Activated CD4-positive, alpha-beta T cell treated with anti-CD3 and anti-CD28 coated beads, Interleukin-2, amount 50 U/mL, for 48 hours (primary cell): Measurements from ENCODE around the gene NGDN.

Experiments used
- DNase-seq, 2 experiments: peaks; one replicate each; pipeline ENCODE4 v3.0.0-alpha.2; 2020

NGDN gene

DNA sequence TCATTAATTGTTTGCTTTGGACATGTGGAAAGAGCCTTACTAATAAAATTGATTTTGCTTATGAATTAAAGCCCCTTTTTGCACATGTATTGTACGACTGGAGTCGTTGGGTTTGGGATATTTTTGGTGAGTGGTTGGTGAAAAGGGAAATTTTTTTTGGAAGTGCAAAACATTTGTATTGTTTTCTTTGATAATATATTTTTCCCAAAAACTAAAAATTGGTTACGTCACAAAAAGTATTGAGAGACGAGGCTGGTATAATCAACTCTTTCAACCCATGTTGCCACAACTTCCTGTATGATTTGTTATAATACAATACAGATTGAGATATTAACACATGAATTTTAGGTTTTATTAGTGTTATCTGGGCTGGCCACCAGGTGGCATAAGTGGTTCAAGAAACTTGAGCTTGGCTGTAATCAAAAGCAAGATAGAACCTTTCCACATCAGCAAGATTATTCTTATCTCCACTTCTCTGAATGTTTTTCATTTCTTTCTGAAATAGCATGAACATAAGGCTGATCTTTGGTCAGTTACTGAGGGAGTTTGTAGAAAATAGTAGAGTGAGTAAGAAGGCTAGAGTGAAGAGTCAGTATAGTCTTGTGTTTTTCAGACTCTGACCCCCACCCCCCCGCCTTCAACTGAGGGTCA is 8.7 kb downstream of the NGDN start:
- peak; percentile 53 to 67 for DNase-seq

DNA sequence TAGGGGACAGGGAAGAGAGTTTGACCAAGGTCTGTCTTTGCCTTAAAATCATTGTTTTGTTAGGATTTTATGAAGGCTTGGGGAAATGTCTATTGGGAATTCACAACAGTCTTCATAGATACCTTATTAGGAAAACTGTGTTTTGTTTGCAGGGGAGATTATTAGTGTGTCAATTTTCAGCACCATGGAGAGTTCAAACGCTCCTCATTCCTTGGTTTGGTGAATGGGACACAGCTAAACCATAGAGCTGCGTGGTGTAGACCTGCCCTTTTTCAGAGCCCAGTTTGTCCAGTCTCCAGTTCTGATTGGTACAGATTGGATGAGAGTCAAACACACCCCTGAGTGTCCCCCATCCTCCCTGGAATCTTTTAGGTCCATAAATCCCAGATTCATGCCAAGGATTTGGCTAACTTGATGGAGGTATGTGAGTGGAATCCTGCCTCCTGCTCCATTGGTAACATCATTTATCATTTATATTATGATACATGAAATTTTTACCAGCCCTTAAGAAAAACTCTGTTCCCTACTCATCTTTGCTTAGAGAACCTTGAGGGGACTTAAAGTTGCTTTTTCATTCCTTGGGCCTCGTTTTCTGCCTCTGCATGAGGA is 12.0 kb downstream of the NGDN start:
- DNase-seq = no peak

- DNase-seq = no peak
These were observed 12.7 kb downstream of the NGDN start for GRCh38 chr14:23481979-23482822.

DNA sequence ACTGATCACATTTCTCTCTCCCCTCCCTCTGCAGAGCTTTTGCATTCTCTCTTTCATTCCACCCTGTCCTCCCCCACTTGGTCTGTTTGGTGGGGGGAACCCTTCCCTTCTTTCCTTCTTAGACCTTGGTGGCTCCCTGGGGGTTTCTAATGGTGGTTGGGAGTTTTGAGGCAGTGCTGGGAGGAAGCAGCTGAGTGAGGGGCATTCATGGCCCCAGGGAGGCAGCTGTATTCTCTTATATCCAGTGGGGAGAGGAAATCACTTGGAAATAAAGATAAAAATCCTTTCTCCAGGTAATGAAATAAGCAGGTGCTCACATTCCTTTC is 13.3 kb downstream of the NGDN start:
- no peak for DNase-seq

GRCh38 chr14:23483236-23483854 is 13.8 kb downstream of the NGDN start:
- DNase-seq = peak in 1 of 2 experiments; percentile 8

DNA sequence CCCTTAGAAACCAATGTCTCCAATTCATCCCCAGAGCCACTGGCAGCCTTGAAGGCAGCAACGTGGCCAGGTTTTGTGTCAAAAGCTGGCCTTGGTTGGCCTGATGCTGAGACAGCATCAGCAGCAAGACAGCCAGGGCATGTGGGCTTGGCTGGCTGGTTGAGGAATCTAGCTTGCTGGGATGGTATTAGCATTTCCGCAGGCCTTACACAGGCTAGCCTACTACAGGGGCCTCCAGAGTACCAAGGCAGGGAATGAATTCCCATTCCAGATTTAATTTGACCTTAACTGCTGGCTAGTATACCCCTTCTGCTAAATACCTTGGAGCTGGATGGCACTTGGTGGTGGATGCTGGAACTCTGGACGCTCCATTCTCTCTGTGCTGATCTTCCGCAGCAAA is 15.8 kb downstream of the NGDN start:
- DNase-seq = no peak

GRCh38 chr14:23486036-23486435 is 16.5 kb downstream of the NGDN start:
- no peak for DNase-seq

DNA sequence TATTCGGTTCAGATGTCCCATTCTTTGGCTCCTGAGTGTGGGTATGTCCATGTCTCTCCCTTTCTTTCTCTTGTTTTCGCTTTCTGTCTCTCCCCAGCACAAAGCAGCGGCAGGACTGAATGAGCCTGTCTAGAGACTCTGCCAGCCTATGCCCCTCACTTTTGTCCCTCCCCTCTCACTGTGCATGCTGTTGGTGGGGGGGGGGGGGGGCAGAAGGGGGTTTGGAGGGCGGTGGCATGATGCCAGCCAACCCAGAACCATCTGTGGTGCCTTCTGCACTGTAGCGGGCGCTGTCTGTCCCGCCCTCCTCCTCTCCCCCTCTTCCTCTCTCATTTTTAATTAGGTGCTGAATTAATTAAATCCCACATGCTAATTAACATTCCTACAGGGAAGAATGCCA is 17.7 kb downstream of the NGDN start:
- no peak for DNase-seq

- no peak for DNase-seq
These were observed 23.2 kb downstream of the NGDN start for GRCh38 chr14:23492618-23493272.

DNA sequence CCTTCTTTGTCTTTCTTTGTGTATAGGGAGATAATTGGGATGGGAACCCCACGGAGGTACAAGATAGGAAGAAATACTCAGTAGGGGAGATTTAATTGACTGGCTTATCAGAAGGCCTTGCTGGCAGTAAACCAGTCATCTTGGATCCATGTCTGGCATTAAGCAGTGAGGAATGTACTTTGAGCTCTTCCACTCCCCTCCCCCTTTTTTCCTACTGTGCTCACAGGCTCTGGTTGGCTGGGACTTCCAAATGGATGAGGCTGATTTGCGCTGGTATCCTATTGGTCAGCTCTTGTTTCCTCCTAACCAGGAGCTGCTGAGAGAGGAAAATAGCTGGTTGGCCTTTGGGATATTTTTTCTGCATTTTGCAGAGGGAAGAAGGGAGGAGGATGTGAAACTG is 24.7 kb downstream of the NGDN start:
- no peak for DNase-seq

DNA sequence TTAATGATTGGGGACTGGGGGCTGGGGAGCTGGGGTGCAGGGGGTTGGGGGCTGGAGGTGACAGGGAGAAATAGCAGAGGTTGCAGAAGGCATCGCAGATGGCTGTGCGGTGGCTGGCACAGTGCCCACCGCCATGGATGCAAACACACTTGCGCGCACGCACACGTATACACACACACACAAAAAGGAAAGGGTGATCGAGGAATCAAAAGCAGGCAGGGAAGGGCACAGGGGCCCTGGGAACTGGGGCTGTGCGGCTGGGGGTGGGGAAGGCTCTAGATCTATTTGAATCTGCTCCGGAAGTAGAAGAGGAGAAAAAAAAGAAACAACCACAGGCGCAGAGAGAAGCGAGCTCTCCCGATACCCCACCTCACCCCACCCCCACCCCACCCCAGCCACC is 42.7 kb downstream of the NGDN start:
- peak in 1 of 2 experiments; percentile 3 for DNase-seq

DNA sequence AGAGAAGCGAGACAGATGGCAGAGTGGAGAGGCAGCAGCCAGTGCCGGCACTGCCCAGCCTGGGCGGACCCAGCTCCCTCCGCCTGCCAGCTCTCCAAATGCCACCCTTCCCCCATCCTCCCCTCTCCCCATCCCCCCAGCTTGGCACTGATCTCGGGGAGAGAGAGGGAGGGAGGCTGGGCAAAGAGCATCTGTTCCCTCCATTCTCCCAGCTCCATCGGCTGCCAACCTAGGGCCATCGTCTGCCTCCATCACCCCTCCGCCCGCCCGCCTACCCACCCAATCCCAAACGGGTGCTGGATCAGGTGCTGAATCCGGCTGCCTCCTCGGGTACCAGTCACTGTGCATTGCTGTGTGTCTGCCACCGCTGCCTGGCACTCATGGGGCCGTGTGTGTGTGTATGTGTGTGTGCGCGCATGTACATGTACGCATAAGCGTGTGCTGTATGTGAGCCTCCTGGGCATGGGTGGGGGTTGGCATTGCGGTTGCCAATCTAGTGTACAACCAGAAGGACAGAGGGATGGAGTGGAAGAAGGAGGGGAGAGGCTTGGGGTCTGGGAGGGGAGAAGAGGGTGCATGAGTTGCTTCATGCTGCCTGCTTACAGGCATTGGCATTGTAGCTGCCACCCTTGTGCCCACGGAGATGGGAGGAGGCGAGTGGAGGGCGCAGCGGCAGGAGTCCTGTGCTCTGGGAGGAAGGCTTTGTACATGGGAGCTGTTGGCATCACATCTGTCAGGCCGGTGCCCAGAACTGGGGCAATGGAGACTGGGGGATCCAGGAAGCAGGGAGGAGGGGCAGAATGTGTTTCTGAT is 43.7 kb downstream of the NGDN start:
- no peak for DNase-seq

DNA sequence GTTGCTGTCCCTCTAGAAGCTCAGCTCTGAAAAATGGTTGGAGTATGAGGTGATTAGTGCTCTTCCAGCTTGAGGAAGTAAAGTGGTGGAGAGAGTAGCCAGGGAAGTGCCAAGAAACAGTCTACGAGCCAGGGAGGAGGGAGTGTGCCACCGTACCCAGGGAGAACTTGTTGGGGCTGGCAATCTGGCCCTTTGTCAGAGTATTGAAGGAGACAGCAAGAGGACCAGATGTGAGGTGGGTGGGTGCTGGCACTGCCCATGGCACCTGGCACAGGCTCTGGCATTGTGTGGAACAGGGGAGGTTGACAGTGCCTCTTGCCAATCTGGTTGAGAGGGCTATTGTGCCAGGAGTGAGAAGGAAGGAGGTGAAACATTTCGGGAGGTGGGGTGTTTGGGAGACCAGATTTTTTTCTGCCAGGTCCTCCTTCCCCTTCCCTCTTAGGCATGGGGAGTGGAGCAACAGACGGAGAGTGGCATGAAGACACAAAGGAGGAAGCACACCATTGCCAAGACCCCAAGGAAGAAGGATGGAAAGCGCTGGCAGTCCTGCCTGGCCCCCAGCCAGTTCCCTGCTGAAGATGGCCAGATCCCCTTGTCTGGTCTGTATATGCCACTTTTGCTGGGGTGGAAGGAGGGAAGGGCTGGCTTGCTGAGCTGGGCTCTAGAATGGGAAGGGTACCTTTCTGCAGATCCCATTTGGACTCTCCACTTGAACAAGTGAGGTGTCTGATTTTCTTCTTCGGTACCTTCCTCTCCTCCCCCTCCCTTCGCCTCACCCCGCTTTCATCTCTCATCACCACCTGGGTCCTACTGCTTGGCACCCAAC is 44.5 kb downstream of the NGDN start:
- no peak for DNase-seq

DNA sequence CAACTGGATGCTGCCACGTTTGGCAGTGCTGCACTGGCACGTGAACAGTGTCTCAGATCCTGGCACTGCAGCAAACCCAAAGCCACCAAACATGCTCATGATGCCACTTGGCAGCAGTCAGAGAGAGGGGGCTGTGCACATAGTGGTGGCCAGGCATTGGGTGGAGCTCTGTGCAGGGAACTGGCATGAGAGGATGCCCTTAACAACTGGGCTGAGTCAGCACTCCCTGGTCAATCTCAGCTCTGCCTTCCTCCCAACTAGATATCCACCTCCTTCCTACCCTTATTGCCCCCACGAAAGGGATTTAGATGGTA is 45.1 kb downstream of the NGDN start:
- DNase-seq = no peak

DNA sequence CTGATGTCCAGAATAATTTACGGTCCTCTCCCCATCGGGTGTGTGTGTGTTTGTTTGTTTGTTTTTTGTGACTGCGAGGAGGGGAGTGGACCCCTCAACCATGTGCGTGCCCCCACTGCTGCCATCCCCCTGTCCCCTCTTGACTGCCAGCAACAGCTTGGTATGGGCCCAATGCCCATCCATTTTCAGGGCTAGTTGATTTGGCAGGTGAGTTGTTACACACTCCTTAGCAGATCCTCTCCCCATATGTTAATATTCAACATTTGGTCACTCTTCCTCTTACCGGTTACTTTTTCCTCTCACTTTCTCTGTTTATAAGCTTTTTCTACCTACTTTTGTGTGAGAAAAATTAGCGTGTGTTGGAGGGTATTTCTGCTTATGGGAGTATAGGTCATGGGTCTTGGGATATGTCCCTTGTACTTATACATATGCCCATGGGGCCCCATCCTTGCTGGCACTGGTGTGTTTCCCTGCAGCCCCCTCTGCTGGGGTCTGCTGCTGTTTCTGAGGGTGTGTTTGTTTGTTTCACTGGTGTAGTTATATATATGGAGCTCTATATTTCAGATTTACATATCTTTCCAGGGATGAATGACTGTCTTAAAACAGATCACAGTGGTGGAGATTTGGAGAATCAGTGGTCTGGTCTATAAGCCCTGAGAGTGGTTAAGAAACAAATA is 48.3 kb downstream of the NGDN start:
- no peak for DNase-seq

DNA sequence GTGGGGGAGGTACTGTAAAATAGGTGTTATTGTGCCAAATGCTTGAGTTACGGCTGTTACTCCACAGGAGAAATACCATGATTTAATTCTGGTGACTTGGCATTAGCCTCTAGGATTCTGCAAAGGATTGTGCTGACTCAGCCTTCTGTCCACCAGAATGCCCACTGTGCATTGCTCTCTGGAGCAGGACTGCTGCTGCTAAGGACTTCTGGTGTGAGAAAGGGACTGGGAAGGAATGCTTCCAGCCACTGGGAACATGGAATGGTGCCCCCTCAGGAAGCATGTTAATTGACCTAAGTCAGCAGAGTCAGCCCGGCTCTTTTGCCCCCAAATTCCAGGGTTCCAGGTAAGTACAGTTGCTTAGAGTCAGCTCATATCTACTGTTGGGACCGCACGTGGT is 49.2 kb downstream of the NGDN start:
- no peak for DNase-seq

DNA sequence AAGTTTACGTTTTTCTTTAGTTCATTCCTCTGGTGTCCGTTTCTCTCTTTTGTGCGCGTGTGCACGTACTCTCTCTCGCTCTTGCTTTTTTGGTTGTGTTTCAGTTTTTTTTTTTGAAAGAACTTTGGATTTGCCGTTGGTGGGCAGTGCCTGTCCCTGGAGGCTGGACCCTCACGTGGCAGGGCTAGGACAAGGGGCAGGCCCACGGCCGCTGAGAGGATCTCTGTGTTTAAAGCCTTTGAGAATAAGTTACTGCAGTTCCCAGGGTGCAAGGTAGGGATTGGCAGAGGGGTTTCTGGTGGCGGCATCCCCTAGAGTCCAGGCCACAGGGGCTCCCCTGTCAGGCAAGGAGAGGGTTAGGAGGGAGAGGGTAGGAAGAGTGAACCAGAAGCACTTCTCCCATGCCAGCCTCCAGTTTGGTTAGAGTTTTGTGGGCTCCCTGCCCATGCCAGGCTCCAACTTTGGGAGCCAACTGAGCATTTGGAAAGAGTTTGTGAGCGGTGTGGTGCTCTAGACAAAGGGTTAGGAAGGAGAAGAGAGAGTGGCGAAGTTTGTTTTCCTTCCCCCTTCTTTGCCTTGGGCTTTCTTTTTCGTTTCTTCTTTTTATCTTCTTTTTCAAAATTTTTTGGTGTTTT is 51.5 kb downstream of the NGDN start:
- DNase-seq = no peak

- no peak for DNase-seq
These were observed 52.5 kb downstream of the NGDN start for GRCh38 chr14:23521785-23522640.

DNA sequence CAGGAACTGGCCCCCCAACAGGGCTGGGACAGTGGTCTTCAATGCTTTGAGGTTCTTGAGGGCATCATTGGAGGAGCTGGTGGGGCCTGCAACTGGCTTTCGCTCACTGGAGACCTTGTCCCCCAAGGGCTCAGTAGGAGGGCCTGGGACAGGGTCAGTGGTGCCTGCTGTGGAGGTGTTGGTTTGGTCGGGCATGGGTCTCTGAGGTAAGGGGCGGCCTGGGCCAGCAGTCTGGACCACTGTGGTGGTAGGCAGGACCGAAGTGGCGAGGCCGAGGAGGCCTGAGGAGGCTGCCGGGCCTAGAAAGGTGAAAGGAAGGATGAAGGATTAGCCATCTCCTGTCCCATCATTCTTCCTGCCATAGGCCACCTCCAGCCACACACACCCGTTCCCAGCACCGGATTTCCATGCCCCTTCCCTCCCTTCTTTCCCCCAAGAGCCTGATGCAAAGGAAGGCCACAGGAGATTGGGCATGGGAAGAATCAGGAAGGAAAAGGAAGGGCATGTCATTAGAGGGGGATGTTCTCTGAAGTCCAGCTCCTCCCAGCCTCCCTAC is 53.2 kb downstream of the NGDN start:
- DNase-seq = no peak
